Measurements from ENCODE around the gene RASAL2. TPM values are rescaled to one million over a fixed set of nuclear protein-coding genes. Genes with fewer than 3 reads are reported as not detected.

Gene RASAL2
- total RNA-seq, 1 experiment from 2014 or later = 22.2 TPM

DNA sequence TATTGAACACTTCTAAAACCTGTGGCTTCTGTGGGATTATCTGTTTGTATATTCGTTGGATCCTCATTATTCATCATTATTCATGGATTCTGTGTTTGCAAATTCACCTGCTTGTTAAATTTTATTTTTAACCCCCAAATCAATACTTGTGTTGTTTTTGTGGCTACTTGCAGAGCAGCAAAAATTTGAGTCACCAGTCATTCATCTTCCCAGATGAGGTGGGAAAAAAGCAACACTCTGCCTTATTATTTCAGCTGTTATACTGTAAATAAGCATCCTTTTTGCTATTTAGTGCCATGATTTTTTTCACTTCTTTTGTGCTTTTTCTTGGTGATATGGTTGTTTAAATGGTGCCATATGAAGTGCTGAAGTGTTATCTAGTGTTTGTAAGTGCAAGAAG, 56.7 kb downstream of the RASAL2 start:
- no peak overlapping the region for H3K4me2 ChIP-seq (ENCODE audit: insufficient read depth, insufficient read length, low read length)

More for the DNA sequence above, 56.7 kb downstream of the RASAL2 start:
- Histone ChIP-seq H3K23me2 (ENCODE audit: insufficient read length, low read depth, low read length, poor library complexity, severe bottlenecking) (no peaks in the 10 kb centered on the region), H3K27ac (ENCODE audit: insufficient read length, low read depth, low read length) (no peak overlapping the region), H2BK120ac (ENCODE audit: low read depth, low read length, poor library complexity, severe bottlenecking) (no peak overlapping the region), H3K79me2 (ENCODE audit: insufficient read depth, low read length) (peaks cover 3% of the 10 kb centered on the region; the same call in 1 of the 2 replicates), H3K23ac (ENCODE audit: insufficient read length, low read depth, low read length) (no peak overlapping the region), H3K18ac (ENCODE audit: insufficient read length, low read depth, low read length) (no peak overlapping the region), H4K91ac (ENCODE audit: insufficient read length, low read depth, low read length) (no peak overlapping the region), H2BK12ac (ENCODE audit: insufficient read length, low read depth, low read length) (no peak overlapping the region), H3K9ac (ENCODE audit: extremely low read depth, insufficient read length, low read length) (no peak overlapping the region), H3K56ac (ENCODE audit: insufficient read length, low read depth, low read length) (no peak overlapping the region), H4K8ac (replicated peaks; ENCODE audit: insufficient read length, low read depth, low read length) (no peak overlapping the region), H2BK5ac (ENCODE audit: insufficient read length, low read length) (no peak overlapping the region), H2BK15ac (ENCODE audit: low read depth, low read length) (no peak overlapping the region), H3K27me3 (ENCODE audit: insufficient read depth, low read length) (no peaks in the 10 kb centered on the region), H3K4ac (ENCODE audit: low read depth, low read length) (no peak overlapping the region), H2BK20ac (ENCODE audit: low read depth, low read length, poor library complexity, severe bottlenecking) (no peak overlapping the region), H4K5ac (ENCODE audit: insufficient read length, low read depth, low read length) (no peak overlapping the region), H3K4me1 (ENCODE audit: insufficient read depth, low read length) (no peaks in the 10 kb centered on the region; the same call in 1 of the 2 replicates), H3K14ac (ENCODE audit: insufficient read depth, low read length) (no peak overlapping the region), H2AFZ (ENCODE audit: low read length) (no peak overlapping the region), H4K20me1 (ENCODE audit: control insufficient read depth, insufficient read depth, insufficient read length) (no peaks in the 10 kb centered on the region), H3K79me1 (ENCODE audit: insufficient read depth, low read depth, low read length, poor library complexity, severe bottlenecking) (peaks cover 5% of the 10 kb centered on the region), H3T11ph (ENCODE audit: low read length) (no peak overlapping the region), H2AK5ac (ENCODE audit: insufficient read length, low read length) (no peak overlapping the region), H3K9me3 (ENCODE audit: control insufficient read depth, low read depth, low read length) (no peaks in the 10 kb centered on the region)
- Mint-ChIP-seq H3K4me1 (peaks cover 7 to 21% of the 10 kb centered on the region in 2 experiments), H3K27ac (no peak overlapping the region), H3K9me3 (no peaks in the 10 kb centered on the region), H3K4me3 (no peak overlapping the region), H3K36me3 (ENCODE audit: insufficient read depth in 1 of 3, low read depth in 3 of 3) (peaks cover 0 to 3% (median 0%) of the 10 kb centered on the region in 3 experiments; a peak in 1 of 7 replicates), H3K27me3 (ENCODE audit: low read depth) (no peaks in the 10 kb centered on the region)
- TF ChIP-seq, protein P1, sequence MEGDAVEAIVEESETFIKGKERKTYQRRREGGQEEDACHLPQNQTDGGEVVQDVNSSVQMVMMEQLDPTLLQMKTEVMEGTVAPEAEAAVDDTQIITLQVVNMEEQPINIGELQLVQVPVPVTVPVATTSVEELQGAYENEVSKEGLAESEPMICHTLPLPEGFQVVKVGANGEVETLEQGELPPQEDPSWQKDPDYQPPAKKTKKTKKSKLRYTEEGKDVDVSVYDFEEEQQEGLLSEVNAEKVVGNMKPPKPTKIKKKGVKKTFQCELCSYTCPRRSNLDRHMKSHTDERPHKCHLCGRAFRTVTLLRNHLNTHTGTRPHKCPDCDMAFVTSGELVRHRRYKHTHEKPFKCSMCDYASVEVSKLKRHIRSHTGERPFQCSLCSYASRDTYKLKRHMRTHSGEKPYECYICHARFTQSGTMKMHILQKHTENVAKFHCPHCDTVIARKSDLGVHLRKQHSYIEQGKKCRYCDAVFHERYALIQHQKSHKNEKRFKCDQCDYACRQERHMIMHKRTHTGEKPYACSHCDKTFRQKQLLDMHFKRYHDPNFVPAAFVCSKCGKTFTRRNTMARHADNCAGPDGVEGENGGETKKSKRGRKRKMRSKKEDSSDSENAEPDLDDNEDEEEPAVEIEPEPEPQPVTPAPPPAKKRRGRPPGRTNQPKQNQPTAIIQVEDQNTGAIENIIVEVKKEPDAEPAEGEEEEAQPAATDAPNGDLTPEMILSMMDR (conservative IDR thresholded peaks at IDR 0.05) = no peak
- WGBS (ENCODE audit: extremely low coverage, insufficient read length, low lambda C conversion rate) = no CpG with 5 or more reads among the region's 1 CpG
- DNase-seq = no peak
